Measurements from ENCODE around the gene E2F4.

The E2F4 gene

GRCh38 chr16:67234180-67234597 lies 42.2 kb downstream of the E2F4 start:
- Histone ChIP-seq H3K36me3 (ENCODE audit: insufficient read depth, insufficient read length, low read length) (peaks cover 90% of the 10 kb centered on the region), H3K27me3 (ENCODE audit: insufficient read depth, insufficient read length) (no peaks in the 10 kb centered on the region), H3K9me3 (ENCODE audit: insufficient read depth, low read length) (no peaks in the 10 kb centered on the region), H3K4me3 (ENCODE audit: insufficient read length, low read depth) (no peak overlapping the region), H3K9ac (ENCODE audit: insufficient read length, low read depth) (peak overlapping the region; percentile 32), H3K4me1 (ENCODE audit: insufficient read depth, insufficient read length) (peaks cover 8% of the 10 kb centered on the region)
- TF ChIP-seq SUZ12 (IDR thresholded peaks at IDR 0.05; ENCODE audit: extremely low read depth, insufficient read depth, insufficient read length): no peak
- no peak for TF ChIP-seq ZNF274 (IDR thresholded peaks at IDR 0.05; ENCODE audit: low read depth, low read length)
- TF ChIP-seq YY1 (IDR thresholded peaks at IDR 0.05; ENCODE audit: insufficient read depth, insufficient read length): no peak
- no peak for DNase-seq (ENCODE audit: low read depth, low spot score)

GRCh38 chr16:67235816-67236562 lies 44.0 kb downstream of the E2F4 start:
- no peaks in the 10 kb centered on the region for H3K27me3 ChIP-seq (ENCODE audit: insufficient read depth, insufficient read length)
- H3K4me1 ChIP-seq (ENCODE audit: insufficient read depth, insufficient read length): peaks cover 14% of the 10 kb centered on the region
- peaks cover 80% of the 10 kb centered on the region for H3K36me3 ChIP-seq (ENCODE audit: insufficient read depth, insufficient read length, low read length)
- DNase-seq (ENCODE audit: low read depth, low spot score): no peak
- H3K9me3 ChIP-seq (ENCODE audit: insufficient read depth, low read length): no peaks in the 10 kb centered on the region
- no peak for TF ChIP-seq SUZ12 (IDR thresholded peaks at IDR 0.05; ENCODE audit: extremely low read depth, insufficient read depth, insufficient read length)
- TF ChIP-seq YY1 (IDR thresholded peaks at IDR 0.05; ENCODE audit: insufficient read depth, insufficient read length): no peak
- no peak for TF ChIP-seq ZNF274 (IDR thresholded peaks at IDR 0.05; ENCODE audit: low read depth, low read length)
- peak overlapping the region; percentile 58 for H3K9ac ChIP-seq (ENCODE audit: insufficient read length, low read depth)
- H3K4me3 ChIP-seq (ENCODE audit: insufficient read length, low read depth): no peak overlapping the region

- no peak overlapping the region for H3K4me3 ChIP-seq (ENCODE audit: insufficient read length, low read depth)
- H3K27me3 ChIP-seq (ENCODE audit: insufficient read depth, insufficient read length): no peaks in the 10 kb centered on the region
Observed at GRCh38 chr16:67236563-67237395, 44.8 kb downstream of the E2F4 start.

DNA sequence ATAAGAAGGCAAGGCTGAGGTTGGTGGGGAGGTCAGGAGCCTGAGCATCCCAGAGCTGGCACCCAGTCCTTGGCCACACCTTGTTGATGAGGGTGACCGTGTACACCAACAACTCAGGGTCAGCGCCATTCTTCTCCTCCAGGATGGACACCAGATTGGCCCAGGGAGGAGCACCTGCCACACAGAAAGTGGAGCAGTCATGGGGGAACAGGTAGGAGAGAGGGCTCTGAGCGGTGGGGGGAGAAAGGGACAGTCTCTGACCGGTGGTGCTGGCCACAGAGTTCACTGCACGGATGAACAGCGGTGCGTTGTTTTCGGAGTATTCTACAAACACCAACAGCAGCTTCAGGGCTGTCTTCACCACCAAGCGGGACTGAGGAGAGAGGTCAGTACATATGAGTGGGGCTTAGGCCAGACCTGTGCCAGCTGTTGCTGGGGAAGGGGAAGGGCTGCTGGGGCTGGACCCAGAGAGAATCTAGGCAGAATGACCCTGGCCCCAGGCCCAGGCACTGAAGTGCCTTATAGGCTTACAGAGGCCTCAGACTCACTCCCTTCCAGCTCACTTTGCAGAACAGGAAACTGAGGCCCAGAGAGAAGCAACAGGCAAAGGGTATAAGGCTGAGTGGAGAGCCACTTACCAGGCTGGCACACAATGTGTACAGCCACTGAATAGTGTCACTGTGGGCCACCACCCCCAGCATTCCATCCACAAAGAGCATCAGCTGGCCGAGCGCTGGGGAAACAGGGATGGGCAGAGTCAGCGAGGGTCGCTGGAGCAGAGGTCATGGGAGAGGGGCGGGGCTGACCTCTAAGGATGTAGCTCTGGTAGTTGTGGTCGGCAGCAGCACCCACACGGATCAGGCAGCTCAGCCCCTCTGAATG lies 45.7 kb downstream of the E2F4 start:
- no peak for TF ChIP-seq SUZ12 (IDR thresholded peaks at IDR 0.05; ENCODE audit: extremely low read depth, insufficient read depth, insufficient read length)
- TF ChIP-seq ZNF274 (IDR thresholded peaks at IDR 0.05; ENCODE audit: low read depth, low read length): no peak
- TF ChIP-seq YY1 (IDR thresholded peaks at IDR 0.05; ENCODE audit: insufficient read depth, insufficient read length): no peak
- Histone ChIP-seq H3K9ac (ENCODE audit: insufficient read length, low read depth) (no peak overlapping the region), H3K9me3 (ENCODE audit: insufficient read depth, low read length) (no peaks in the 10 kb centered on the region), H3K4me3 (ENCODE audit: insufficient read length, low read depth) (no peak overlapping the region), H3K4me1 (ENCODE audit: insufficient read depth, insufficient read length) (peaks cover 24% of the 10 kb centered on the region), H3K36me3 (ENCODE audit: insufficient read depth, insufficient read length, low read length) (peaks cover 67% of the 10 kb centered on the region), H3K27me3 (ENCODE audit: insufficient read depth, insufficient read length) (no peaks in the 10 kb centered on the region)
- DNase-seq (ENCODE audit: low read depth, low spot score): no peak

More at GRCh38 chr16:67236563-67237395, 44.8 kb downstream of the E2F4 start:
- H3K36me3 ChIP-seq (ENCODE audit: insufficient read depth, insufficient read length, low read length): peaks cover 72% of the 10 kb centered on the region
- peak; percentile 68 for DNase-seq (ENCODE audit: low read depth, low spot score)
- H3K4me1 ChIP-seq (ENCODE audit: insufficient read depth, insufficient read length): peaks cover 19% of the 10 kb centered on the region
- no peaks in the 10 kb centered on the region for H3K9me3 ChIP-seq (ENCODE audit: insufficient read depth, low read length)
- peak overlapping the region; percentile 2 for H3K9ac ChIP-seq (ENCODE audit: insufficient read length, low read depth)
- no peak for TF ChIP-seq ZNF274 (IDR thresholded peaks at IDR 0.05; ENCODE audit: low read depth, low read length)
- TF ChIP-seq SUZ12 (IDR thresholded peaks at IDR 0.05; ENCODE audit: extremely low read depth, insufficient read depth, insufficient read length): no peak
- no peak for TF ChIP-seq YY1 (IDR thresholded peaks at IDR 0.05; ENCODE audit: insufficient read depth, insufficient read length)

DNA sequence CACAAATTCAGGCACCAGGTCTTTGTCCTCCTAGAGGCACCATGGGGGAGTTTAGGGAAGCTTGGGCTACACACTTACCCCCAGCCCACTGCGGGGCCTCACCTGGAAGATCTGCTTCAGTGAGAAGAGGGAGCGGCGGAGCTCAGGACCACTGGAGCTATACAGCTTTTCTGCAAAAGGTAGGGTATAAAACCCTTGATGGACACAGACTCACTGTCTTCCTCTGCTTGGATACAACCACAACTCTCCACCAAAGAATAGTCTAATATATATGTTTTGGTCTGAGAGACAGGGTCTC lies 46.3 kb downstream of the E2F4 start:
- no peak overlapping the region for H3K9ac ChIP-seq (ENCODE audit: insufficient read length, low read depth)
- H3K9me3 ChIP-seq (ENCODE audit: insufficient read depth, low read length): no peaks in the 10 kb centered on the region
- DNase-seq (ENCODE audit: low read depth, low spot score): no peak
- peaks cover 66% of the 10 kb centered on the region for H3K36me3 ChIP-seq (ENCODE audit: insufficient read depth, insufficient read length, low read length)
- TF ChIP-seq YY1 (IDR thresholded peaks at IDR 0.05; ENCODE audit: insufficient read depth, insufficient read length) (no peak), SUZ12 (IDR thresholded peaks at IDR 0.05; ENCODE audit: extremely low read depth, insufficient read depth, insufficient read length) (no peak), ZNF274 (IDR thresholded peaks at IDR 0.05; ENCODE audit: low read depth, low read length) (no peak)
- H3K4me3 ChIP-seq (ENCODE audit: insufficient read length, low read depth): no peak overlapping the region
- H3K4me1 ChIP-seq (ENCODE audit: insufficient read depth, insufficient read length): peaks cover 24% of the 10 kb centered on the region
- H3K27me3 ChIP-seq (ENCODE audit: insufficient read depth, insufficient read length): no peaks in the 10 kb centered on the region

DNA sequence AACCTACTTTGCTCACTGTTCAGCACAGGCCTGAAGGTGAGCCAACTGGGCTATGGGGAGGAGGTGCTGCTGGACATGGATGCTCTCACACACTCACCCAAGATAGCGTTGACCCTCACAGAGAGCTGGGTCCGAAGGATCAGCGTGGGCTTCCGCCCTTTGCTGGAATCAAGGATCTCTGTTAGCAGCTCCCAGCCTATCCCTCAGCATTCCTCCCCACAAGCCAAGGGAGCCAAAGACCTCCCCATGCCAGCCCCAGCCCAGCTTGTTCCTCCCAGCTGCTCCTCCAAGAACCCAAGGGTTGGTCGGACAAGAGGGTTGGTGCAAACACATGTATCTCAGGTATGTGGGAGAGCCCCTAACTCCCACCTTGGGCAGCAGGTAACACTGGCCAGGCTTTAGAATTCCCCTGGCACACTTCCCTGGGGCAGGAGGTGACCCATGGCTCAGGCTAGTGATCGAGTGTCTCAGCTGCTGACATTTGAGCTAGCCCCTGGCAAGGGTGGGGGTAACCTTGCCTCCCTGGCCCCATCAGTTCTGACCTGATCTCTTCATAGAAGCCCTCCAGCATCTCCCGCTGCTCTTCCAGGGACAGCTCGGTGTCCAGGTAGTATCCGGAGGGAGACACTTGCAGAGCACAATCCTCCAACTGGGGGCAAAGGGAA lies 47.0 kb downstream of the E2F4 start:
- Histone ChIP-seq H3K27me3 (ENCODE audit: insufficient read depth, insufficient read length) (no peaks in the 10 kb centered on the region), H3K9ac (ENCODE audit: insufficient read length, low read depth) (no peak overlapping the region), H3K36me3 (ENCODE audit: insufficient read depth, insufficient read length, low read length) (peaks cover 60% of the 10 kb centered on the region), H3K9me3 (ENCODE audit: insufficient read depth, low read length) (no peaks in the 10 kb centered on the region), H3K4me3 (ENCODE audit: insufficient read length, low read depth) (no peak overlapping the region), H3K4me1 (ENCODE audit: insufficient read depth, insufficient read length) (peaks cover 28% of the 10 kb centered on the region)
- no peak for DNase-seq (ENCODE audit: low read depth, low spot score)
- TF ChIP-seq YY1 (IDR thresholded peaks at IDR 0.05; ENCODE audit: insufficient read depth, insufficient read length): no peak
- TF ChIP-seq ZNF274 (IDR thresholded peaks at IDR 0.05; ENCODE audit: low read depth, low read length): no peak
- no peak for TF ChIP-seq SUZ12 (IDR thresholded peaks at IDR 0.05; ENCODE audit: extremely low read depth, insufficient read depth, insufficient read length)

All from NT2/D1 (cell line).